GM12865 (cell line): ENCODE data around the gene RECQL5.

ENCODE experiments used
- DNase-seq: peaks from one replicate; pipeline ENCODE4 v3.0.0; 2010; ENCODE audit warnings: low read depth
- H3K4me3 ChIP-seq: 2 replicates; pipeline ENCODE4 v1.5.1; 2011; ENCODE audit warnings: mild to moderate bottlenecking, low read depth, low read length, control low read depth
- CTCF ChIP-seq: IDR thresholded peaks from 2 replicates; pipeline ENCODE4 v1.5.1; 2011; ENCODE audit warnings: low read length, control low read depth, low read depth, inconsistent platforms; ENCODE audit not compliant: insufficient read depth; ENCODE audit errors: missing control alignments

Gene RECQL5

GRCh38 chr17:75631353-75631752 is 35.6 kb downstream of the RECQL5 start:
- DNase-seq: no peak
- no peak overlapping the region for H3K4me3 ChIP-seq
- TF ChIP-seq CTCF: no peak

GRCh38 chr17:75630071-75630917 is 36.7 kb downstream of the RECQL5 start:
- no peak overlapping the region for H3K4me3 ChIP-seq
- no peak for DNase-seq
- TF ChIP-seq CTCF: no peak

- DNase-seq: no peak
- no peak for TF ChIP-seq CTCF
- H3K4me3 ChIP-seq: no peak overlapping the region
These were observed 37.8 kb downstream of the RECQL5 start for GRCh38 chr17:75629157-75629556.

- no peak for DNase-seq
- H3K4me3 ChIP-seq: no peak overlapping the region
- TF ChIP-seq CTCF: no peak
These were observed 38.5 kb downstream of the RECQL5 start for GRCh38 chr17:75628425-75628824.

- H3K4me3 ChIP-seq: no peak overlapping the region
- DNase-seq: no peak
- TF ChIP-seq CTCF: no peak
These were observed 39.9 kb downstream of the RECQL5 start for GRCh38 chr17:75627094-75627493.

- no peak for TF ChIP-seq CTCF
- no peak for DNase-seq
- no peak overlapping the region for H3K4me3 ChIP-seq
These were observed 40.4 kb downstream of the RECQL5 start for GRCh38 chr17:75626496-75627038.
